Activated CD8-positive, alpha-beta T cell treated with anti-CD3 and anti-CD28 coated beads for 36 hours (primary cell): ENCODE data around the gene FGF11. TPM values are rescaled to one million over a fixed set of nuclear protein-coding genes. Genes with fewer than 3 reads are reported as not detected.

Experiments
- ATAC-seq: fragments of 200-7000 bp; cut with Tn5 transposase; one replicate; pipeline ENCODE4 v1.10.0; 2021; ENCODE audit warnings: mild to moderate bottlenecking, moderate library complexity
- CTCF ChIA-PET: fragments of 350-600 bp; sonication (Branson Sonifier 250); formaldehyde crosslinking; loops from one replicate; lab custom pipeline; 2021; ENCODE audit warnings: antibody characterized with exemption; lab: Charles Lee
- POLR2A ChIA-PET: fragments of 350-600 bp; sonication (Branson Sonifier 250); formaldehyde crosslinking; loops from one replicate; lab custom pipeline; 2021; ENCODE audit warnings: antibody characterized with exemption; lab: Charles Lee
- DNase-seq: peaks from one replicate; pipeline ENCODE4 v3.0.0-alpha.2; 2020
- H3K27ac Mint-ChIP-seq: one replicate; pipeline ENCODE4 v1.8.0; 2021; ENCODE audit warnings: mild to moderate bottlenecking, mixed read lengths
- H3K27me3 Mint-ChIP-seq: one replicate; pipeline ENCODE4 v1.8.0; 2021; ENCODE audit warnings: mixed read lengths
- H3K36me3 Mint-ChIP-seq: one replicate; pipeline ENCODE4 v1.8.0; 2021; ENCODE audit warnings: low read depth, mixed read lengths
- H3K4me1 Mint-ChIP-seq: one replicate; pipeline ENCODE4 v1.8.0; 2021; ENCODE audit warnings: low read depth, mixed read lengths
- H3K4me3 Mint-ChIP-seq: one replicate; pipeline ENCODE4 v1.8.0; 2021; ENCODE audit warnings: mild to moderate bottlenecking, moderate library complexity, mixed read lengths
- H3K9me3 Mint-ChIP-seq: one replicate; pipeline ENCODE4 v1.8.0; 2021; ENCODE audit warnings: mixed read lengths
- intact Hi-C: fragments of 100-400 bp; cut with micrococcal nuclease; formaldehyde crosslinking; loops from one replicate; pipeline ENCODE4 v1.10.0; 2022
- total RNA-seq, 2 experiments: library from RNA; stranded (reverse); gene quantifications; one replicate each; pipeline ENCODE4 v1.2.3, GENCODE V29; 2021
- TF ChIP-seq, protein P1 (sequence below): fragments of 200-600 bp; IDR thresholded peaks from one replicate; pipeline ENCODE4 v1.8.0; 2022; ENCODE audit warnings: antibody characterized with exemption, mild to moderate bottlenecking

The FGF11 gene
- total RNA-seq, 2 experiments from 2014 or later = 16.5 to 16.6 TPM

DNA sequence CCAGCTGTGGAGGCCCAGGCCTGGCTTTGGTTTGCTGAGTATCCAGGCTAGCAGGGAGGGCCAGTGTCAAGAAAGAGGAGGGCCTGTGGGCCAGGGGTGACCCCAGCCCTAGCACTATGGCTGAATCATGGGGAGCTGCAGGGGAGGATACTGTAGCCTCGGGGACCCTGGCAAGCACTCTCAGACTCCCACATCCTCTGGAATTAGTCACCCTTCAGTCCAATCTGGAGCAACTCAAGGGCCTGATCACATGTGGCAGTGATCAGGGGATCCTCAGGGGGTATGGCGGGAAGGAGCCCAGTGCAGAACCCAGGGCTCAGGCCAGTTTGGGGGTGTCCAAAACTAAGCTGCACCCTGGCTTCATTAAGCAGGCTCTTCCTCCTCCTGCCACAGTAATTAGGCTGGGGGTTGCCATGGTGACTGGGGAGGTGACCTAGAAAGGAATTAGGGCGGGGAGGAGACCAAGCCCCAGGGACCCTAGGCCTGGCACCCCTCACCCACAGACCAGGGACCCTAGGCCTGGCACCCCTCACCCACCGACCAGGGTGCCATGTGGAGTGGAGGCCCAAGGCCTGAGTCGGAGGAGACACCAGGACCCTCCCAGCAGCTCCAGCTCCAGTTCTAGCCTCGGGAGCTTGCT lies 25.8 kb upstream of the FGF11 start:
- ChIA-PET POLR2A (interaction anchor here (0.8 to 1.8 kb wide), 2 partner anchors 11 to 22 kb away, joined by 3 to 6 read pairs; partner anchors contain the start of gene TMEM102), CTCF (interaction anchor here (1.0 kb wide), 1 partner anchor 16 kb away, joined by 4 read pairs; no protein-coding TSS in a partner anchor)
- ATAC-seq = peak; percentile 27
- H3K27me3 Mint-ChIP-seq = no peaks in the 10 kb centered on the region
- no peaks in the 10 kb centered on the region for H3K9me3 Mint-ChIP-seq
- no peak overlapping the region for H3K4me3 Mint-ChIP-seq
- no peak for DNase-seq
- TF ChIP-seq, protein P1, sequence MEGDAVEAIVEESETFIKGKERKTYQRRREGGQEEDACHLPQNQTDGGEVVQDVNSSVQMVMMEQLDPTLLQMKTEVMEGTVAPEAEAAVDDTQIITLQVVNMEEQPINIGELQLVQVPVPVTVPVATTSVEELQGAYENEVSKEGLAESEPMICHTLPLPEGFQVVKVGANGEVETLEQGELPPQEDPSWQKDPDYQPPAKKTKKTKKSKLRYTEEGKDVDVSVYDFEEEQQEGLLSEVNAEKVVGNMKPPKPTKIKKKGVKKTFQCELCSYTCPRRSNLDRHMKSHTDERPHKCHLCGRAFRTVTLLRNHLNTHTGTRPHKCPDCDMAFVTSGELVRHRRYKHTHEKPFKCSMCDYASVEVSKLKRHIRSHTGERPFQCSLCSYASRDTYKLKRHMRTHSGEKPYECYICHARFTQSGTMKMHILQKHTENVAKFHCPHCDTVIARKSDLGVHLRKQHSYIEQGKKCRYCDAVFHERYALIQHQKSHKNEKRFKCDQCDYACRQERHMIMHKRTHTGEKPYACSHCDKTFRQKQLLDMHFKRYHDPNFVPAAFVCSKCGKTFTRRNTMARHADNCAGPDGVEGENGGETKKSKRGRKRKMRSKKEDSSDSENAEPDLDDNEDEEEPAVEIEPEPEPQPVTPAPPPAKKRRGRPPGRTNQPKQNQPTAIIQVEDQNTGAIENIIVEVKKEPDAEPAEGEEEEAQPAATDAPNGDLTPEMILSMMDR = no peak
- H3K4me1 Mint-ChIP-seq = peaks cover 4% of the 10 kb centered on the region
- no peak overlapping the region for H3K27ac Mint-ChIP-seq
- intact Hi-C loops = no loop called here
- no peaks in the 10 kb centered on the region for H3K36me3 Mint-ChIP-seq

DNA sequence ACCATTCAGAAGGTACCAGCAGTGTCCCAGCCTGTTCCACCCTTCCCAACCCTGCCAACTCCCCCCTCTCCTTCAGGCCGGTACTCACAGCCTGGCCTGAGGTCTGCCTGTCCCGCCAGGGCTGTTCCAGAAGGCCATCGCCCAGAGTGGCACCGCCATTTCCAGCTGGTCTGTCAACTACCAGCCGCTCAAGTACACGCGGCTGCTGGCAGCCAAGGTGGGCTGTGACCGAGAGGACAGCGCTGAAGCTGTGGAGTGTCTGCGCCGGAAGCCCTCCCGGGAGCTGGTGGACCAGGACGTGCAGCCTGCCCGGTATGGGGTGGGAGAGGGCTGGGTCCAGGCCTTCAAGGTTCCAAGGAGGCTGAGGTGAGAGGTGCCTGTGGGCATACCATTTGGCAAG lies 24.5 kb upstream of the FGF11 start:
- DNase-seq = no peak
- Mint-ChIP-seq H3K27ac (no peak overlapping the region), H3K4me3 (no peak overlapping the region), H3K27me3 (no peaks in the 10 kb centered on the region), H3K4me1 (no peaks in the 10 kb centered on the region), H3K36me3 (no peaks in the 10 kb centered on the region), H3K9me3 (no peaks in the 10 kb centered on the region)
- POLR2A ChIA-PET = interaction anchor here (1.8 kb wide), 1 partner anchor 21 kb away, joined by 6 read pairs; the partner anchor contains the start of gene TMEM102
- TF ChIP-seq, protein P1 = no peak
- no peak for ATAC-seq
- intact Hi-C loops = no loop called here
- CTCF ChIA-PET = no interaction called here

DNA sequence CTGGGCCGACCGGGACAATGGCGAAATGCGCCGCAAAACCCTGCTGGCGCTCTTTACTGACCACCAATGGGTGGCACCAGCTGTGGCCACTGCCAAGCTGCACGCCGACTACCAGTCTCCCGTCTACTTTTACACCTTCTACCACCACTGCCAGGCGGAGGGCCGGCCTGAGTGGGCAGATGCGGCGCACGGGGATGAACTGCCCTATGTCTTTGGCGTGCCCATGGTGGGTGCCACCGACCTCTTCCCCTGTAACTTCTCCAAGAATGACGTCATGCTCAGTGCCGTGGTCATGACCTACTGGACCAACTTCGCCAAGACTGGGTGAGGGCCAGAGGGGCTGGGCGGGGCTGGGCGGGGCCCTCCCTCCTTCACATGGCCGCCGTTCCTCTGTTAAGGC lies 23.5 kb upstream of the FGF11 start:
- H3K9me3 Mint-ChIP-seq = no peaks in the 10 kb centered on the region
- no peak overlapping the region for H3K27ac Mint-ChIP-seq
- ChIA-PET POLR2A (interaction anchor here (0.6 kb wide), 1 partner anchor 41 kb away, joined by 6 read pairs; no protein-coding TSS in a partner anchor), CTCF (no interaction called here)
- no peak for ATAC-seq
- no peaks in the 10 kb centered on the region for H3K4me1 Mint-ChIP-seq
- H3K36me3 Mint-ChIP-seq = no peaks in the 10 kb centered on the region
- no peak overlapping the region for H3K4me3 Mint-ChIP-seq
- TF ChIP-seq, protein P1 = no peak
- no peak for DNase-seq
- intact Hi-C loops = no loop called here
- no peaks in the 10 kb centered on the region for H3K27me3 Mint-ChIP-seq

DNA sequence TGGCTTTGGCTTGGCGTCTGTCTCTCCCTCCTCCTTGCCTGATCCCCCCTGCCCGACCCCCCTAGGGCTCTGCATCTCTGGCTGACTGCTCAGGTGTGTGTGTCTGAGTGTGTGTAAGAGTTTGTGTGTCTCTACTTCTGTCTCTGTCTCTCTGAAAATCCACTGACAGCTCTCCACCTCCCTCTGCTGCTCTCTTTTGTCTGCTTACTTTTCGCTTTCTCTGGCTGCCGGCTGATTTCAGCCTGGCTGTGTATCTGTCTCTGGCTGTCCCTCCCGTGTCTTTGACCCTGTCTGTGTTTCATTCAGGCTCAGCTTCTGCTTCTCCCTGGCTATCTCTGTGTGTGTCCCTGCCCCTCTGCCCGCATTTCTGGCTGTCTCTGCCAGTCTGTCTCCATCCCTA lies 23.0 kb upstream of the FGF11 start:
- Mint-ChIP-seq H3K4me3 (no peak overlapping the region), H3K27ac (no peak overlapping the region), H3K36me3 (no peaks in the 10 kb centered on the region), H3K27me3 (no peaks in the 10 kb centered on the region), H3K4me1 (no peaks in the 10 kb centered on the region), H3K9me3 (no peaks in the 10 kb centered on the region)
- POLR2A ChIA-PET = interaction anchor here (0.6 to 0.7 kb wide), 2 partner anchors 22 to 41 kb away, joined by 3 to 6 read pairs; no protein-coding TSS in a partner anchor
- TF ChIP-seq, protein P1 = no peak
- ATAC-seq (no peak), DNase-seq (no peak)
- intact Hi-C loops = no loop called here
- CTCF ChIA-PET = interaction anchor here (1.1 kb wide), 1 partner anchor 61 kb away, joined by 3 read pairs; no protein-coding TSS in a partner anchor

DNA sequence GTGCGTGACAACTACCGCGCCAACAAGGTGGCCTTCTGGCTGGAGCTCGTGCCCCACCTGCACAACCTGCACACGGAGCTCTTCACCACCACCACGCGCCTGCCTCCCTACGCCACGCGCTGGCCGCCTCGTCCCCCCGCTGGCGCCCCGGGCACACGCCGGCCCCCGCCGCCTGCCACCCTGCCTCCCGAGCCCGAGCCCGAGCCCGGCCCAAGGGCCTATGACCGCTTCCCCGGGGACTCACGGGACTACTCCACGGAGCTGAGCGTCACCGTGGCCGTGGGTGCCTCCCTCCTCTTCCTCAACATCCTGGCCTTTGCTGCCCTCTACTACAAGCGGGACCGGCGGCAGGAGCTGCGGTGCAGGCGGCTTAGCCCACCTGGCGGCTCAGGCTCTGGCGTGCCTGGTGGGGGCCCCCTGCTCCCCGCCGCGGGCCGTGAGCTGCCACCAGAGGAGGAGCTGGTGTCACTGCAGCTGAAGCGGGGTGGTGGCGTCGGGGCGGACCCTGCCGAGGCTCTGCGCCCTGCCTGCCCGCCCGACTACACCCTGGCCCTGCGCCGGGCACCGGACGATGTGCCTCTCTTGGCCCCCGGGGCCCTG lies 22.2 kb upstream of the FGF11 start:
- Mint-ChIP-seq H3K4me3 (no peak overlapping the region), H3K27ac (no peak overlapping the region), H3K27me3 (no peaks in the 10 kb centered on the region), H3K36me3 (no peaks in the 10 kb centered on the region), H3K4me1 (no peaks in the 10 kb centered on the region), H3K9me3 (no peaks in the 10 kb centered on the region)
- intact Hi-C loops = no loop called here
- DNase-seq = no peak
- ATAC-seq = no peak
- CTCF ChIA-PET = interaction anchor here (1.1 kb wide), 1 partner anchor 61 kb away, joined by 3 read pairs; no protein-coding TSS in a partner anchor
- POLR2A ChIA-PET = interaction anchor here (0.7 kb wide), 1 partner anchor 21 kb away, joined by 3 read pairs; no protein-coding TSS in a partner anchor
- TF ChIP-seq, protein P1 = no peak
